Measurements from ENCODE around the gene UBC.
"Not testable (repeated sequence)": the region's sequence is repeated elsewhere in the genome, so short reads cannot be mapped to it uniquely, and the experiment has no call there.

UBC gene

DNA sequence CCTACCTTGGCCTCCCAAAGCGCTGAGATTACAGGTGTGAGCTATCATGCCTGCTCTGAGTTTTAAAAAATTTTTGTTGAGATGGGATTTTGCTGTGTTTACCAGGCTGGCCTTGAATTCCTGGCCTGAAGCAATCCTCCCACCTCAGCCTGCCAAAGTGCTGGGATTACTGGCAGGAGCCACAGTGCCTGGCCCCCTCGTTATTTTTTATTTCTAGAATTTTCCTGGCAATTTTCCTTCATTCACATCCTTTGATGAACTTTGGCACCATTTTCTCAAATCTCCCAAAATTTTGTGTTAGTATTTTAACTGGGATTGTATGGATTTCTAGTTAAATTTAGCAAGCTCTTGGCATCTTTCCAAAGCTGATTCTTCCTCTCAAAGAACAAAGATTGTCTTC, 26.2 kb downstream of the UBC start:
- H2BK12ac ChIP-seq (ENCODE audit: low read length) = no peak overlapping the region
- no peak overlapping the region for H3K27ac ChIP-seq (replicated peaks; ENCODE audit: low read length)
- no peak overlapping the region for H2AK5ac ChIP-seq (ENCODE audit: low read depth, low read length)
- no peak overlapping the region for H3K23ac ChIP-seq (ENCODE audit: low read depth, low read length, poor library complexity)
- H3K4me1 ChIP-seq (ENCODE audit: control insufficient read depth in 2 of 2, insufficient read depth in 1 of 2, low read depth in 1 of 2, low read length in 2 of 2) = peaks cover 2 to 6% of the 10 kb centered on the region in 2 donors
- H3K14ac ChIP-seq (ENCODE audit: low read length) = no peak overlapping the region
- H3K4me2 ChIP-seq (ENCODE audit: insufficient read depth, low read length, poor library complexity, severe bottlenecking) = no peak overlapping the region
- H3K79me1 ChIP-seq (ENCODE audit: low read depth, low read length) = no peaks in the 10 kb centered on the region
- WGBS, 2 donors (ENCODE audit: extremely low coverage in 2 of 2, insufficient read length in 2 of 2, insufficient replicate concordance in 1 of 2) = no CpG with 5 or more reads among the region's 2 CpGs
- H4K91ac ChIP-seq (ENCODE audit: low read depth, low read length, poor library complexity) = no peak overlapping the region
- DNase-seq (ENCODE audit: low spot score) = no peak
- no peak overlapping the region for H4K8ac ChIP-seq (ENCODE audit: low read depth, low read length)
- no peak overlapping the region for H3K4me3 ChIP-seq (ENCODE audit: low read length in 2 of 2)
- H3K27me3 ChIP-seq (ENCODE audit: control insufficient read depth in 3 of 3, insufficient read depth in 3 of 3, low read depth in 1 of 3, low read length in 3 of 3) = peaks cover 0 to 2% (median 0%) of the 10 kb centered on the region in 3 experiments
- no peak overlapping the region for H2BK15ac ChIP-seq (ENCODE audit: low read length)
- no peak overlapping the region for H2AFZ ChIP-seq (ENCODE audit: low read length)
- H3K9ac ChIP-seq (ENCODE audit: low read depth, low read length, poor library complexity) = no peak overlapping the region
- H3K18ac ChIP-seq (ENCODE audit: low read length) = no peak overlapping the region
- no peak overlapping the region for H2BK120ac ChIP-seq (ENCODE audit: low read depth, low read length)
- H3K4ac ChIP-seq (ENCODE audit: low read length) = no peak overlapping the region
- H2BK5ac ChIP-seq (ENCODE audit: low read length) = no peak overlapping the region
- no peaks in the 10 kb centered on the region for H3K36me3 ChIP-seq (replicated peaks in 1 of 2; ENCODE audit: control insufficient read depth in 2 of 2, insufficient read depth in 2 of 2, low read length in 2 of 2)
- no peaks in the 10 kb centered on the region for H3K9me3 ChIP-seq (replicated peaks in 1 of 2; ENCODE audit: control insufficient read depth in 2 of 2, insufficient read depth in 1 of 2, low read depth in 1 of 2, low read length in 2 of 2)

DNA sequence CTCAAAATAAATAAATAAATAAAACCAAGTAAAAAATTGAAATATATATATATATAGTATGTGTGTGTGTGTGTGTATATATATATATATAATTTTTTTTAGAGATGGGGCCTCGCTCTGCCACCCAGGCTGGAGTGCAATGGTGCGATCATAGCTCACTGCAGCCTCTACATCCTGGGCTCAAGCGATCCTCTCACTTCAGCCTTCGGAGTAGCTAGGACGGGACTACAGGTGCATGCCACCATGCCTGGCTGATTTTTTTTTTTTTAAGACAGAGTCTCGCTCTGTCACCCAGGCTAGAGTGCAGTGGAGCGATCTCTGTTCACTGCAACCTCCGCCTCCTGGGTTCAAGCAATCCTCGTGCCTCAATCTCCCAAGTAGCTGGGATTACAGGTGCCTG, 26.7 kb downstream of the UBC start:
- not testable (repeated sequence) for H3K9ac ChIP-seq (ENCODE audit: low read depth, low read length, poor library complexity); H3K27me3 ChIP-seq (ENCODE audit: control insufficient read depth in 3 of 3, insufficient read depth in 3 of 3, low read depth in 1 of 3, low read length in 3 of 3); H3K79me1 ChIP-seq (ENCODE audit: low read depth, low read length); H2BK120ac ChIP-seq (ENCODE audit: low read depth, low read length); H3K4me2 ChIP-seq (ENCODE audit: insufficient read depth, low read length, poor library complexity, severe bottlenecking); H2BK15ac ChIP-seq (ENCODE audit: low read length); H3K27ac ChIP-seq (replicated peaks; ENCODE audit: low read length); H3K36me3 ChIP-seq (replicated peaks in 1 of 2; ENCODE audit: control insufficient read depth in 2 of 2, insufficient read depth in 2 of 2, low read length in 2 of 2); H4K8ac ChIP-seq (ENCODE audit: low read depth, low read length); H3K18ac ChIP-seq (ENCODE audit: low read length); H2AK5ac ChIP-seq (ENCODE audit: low read depth, low read length); DNase-seq (ENCODE audit: low spot score); H2BK12ac ChIP-seq (ENCODE audit: low read length); H3K14ac ChIP-seq (ENCODE audit: low read length); H2BK5ac ChIP-seq (ENCODE audit: low read length); H2AFZ ChIP-seq (ENCODE audit: low read length); H3K4me3 ChIP-seq (ENCODE audit: low read length in 2 of 2); H3K4ac ChIP-seq (ENCODE audit: low read length); H3K9me3 ChIP-seq (replicated peaks in 1 of 2; ENCODE audit: control insufficient read depth in 2 of 2, insufficient read depth in 1 of 2, low read depth in 1 of 2, low read length in 2 of 2); H3K4me1 ChIP-seq (ENCODE audit: control insufficient read depth in 2 of 2, insufficient read depth in 1 of 2, low read depth in 1 of 2, low read length in 2 of 2); H3K23ac ChIP-seq (ENCODE audit: low read depth, low read length, poor library complexity); H4K91ac ChIP-seq (ENCODE audit: low read depth, low read length, poor library complexity)
- no CpG with 5 or more reads among the region's 9 CpGs for WGBS, 2 donors (ENCODE audit: extremely low coverage in 2 of 2, insufficient read length in 2 of 2, insufficient replicate concordance in 1 of 2)

DNA sequence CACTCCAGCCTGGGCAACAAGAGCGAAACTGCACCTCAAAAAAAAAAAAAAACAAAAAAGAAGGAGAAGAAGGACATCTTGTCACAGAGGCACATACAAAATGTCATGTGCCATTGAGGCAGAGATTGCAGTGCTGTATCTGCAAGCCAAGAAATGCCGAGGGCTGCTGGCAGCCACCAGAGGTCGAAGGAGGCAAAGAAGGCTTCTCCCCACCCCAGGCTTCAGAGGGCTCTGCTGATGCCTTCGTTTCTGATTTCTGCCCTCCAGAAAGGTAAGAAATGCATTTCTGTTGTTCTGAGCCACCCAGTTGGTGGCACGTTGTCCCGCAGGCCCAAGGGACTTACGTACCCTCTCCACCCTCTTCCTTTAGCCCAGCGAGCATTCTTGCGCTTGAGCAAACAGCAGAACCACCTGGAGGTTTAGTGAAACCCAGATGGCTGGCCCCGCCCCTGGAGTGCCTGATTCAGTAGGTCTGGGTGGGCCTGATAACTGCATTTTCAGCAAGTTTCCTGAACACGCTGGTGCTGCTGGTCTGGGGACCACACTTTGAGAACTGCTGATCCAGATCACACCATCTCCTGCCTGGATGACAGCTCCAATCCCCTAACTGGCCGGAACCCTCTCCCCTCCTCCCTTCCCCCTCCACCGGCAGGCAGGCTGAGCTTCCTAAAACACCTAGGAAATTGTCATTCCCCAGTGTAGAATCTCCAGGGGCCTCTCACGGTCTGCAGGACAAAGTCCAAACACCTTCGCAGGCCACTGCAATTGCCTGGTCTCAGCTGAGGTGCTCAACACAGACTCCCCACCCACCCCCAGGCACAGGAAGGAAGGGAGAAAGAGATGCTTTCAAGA, 29.6 kb downstream of the UBC start:
- H3K18ac ChIP-seq (ENCODE audit: low read length) = peak overlapping the region; percentile 74
- no peak overlapping the region for H3K14ac ChIP-seq (ENCODE audit: low read length)
- H3K27me3 ChIP-seq (ENCODE audit: control insufficient read depth in 3 of 3, insufficient read depth in 3 of 3, low read depth in 1 of 3, low read length in 3 of 3) = peaks cover 0 to under 1% (median 0%) of the 10 kb centered on the region in 3 experiments
- no peak overlapping the region for H3K27ac ChIP-seq (replicated peaks; ENCODE audit: low read length)
- no peak overlapping the region for H4K91ac ChIP-seq (ENCODE audit: low read depth, low read length, poor library complexity)
- H3K9me3 ChIP-seq (replicated peaks in 1 of 2; ENCODE audit: control insufficient read depth in 2 of 2, insufficient read depth in 1 of 2, low read depth in 1 of 2, low read length in 2 of 2) = no peaks in the 10 kb centered on the region
- H3K4me1 ChIP-seq (ENCODE audit: control insufficient read depth in 2 of 2, insufficient read depth in 1 of 2, low read depth in 1 of 2, low read length in 2 of 2) = peaks cover 6% of the 10 kb centered on the region in 2 donors
- H4K8ac ChIP-seq (ENCODE audit: low read depth, low read length) = peak overlapping the region; percentile 74
- no peaks in the 10 kb centered on the region for H3K79me1 ChIP-seq (ENCODE audit: low read depth, low read length)
- no peak overlapping the region for H2BK12ac ChIP-seq (ENCODE audit: low read length)
- no peak overlapping the region for H2BK120ac ChIP-seq (ENCODE audit: low read depth, low read length)
- H3K36me3 ChIP-seq (replicated peaks in 1 of 2; ENCODE audit: control insufficient read depth in 2 of 2, insufficient read depth in 2 of 2, low read length in 2 of 2) = no peaks in the 10 kb centered on the region
- peak overlapping the region; percentile 86 for H2BK15ac ChIP-seq (ENCODE audit: low read length)
- peak overlapping the region; percentile 54 for H3K9ac ChIP-seq (ENCODE audit: low read depth, low read length, poor library complexity)
- WGBS, 2 donors (ENCODE audit: extremely low coverage in 2 of 2, insufficient read length in 2 of 2, insufficient replicate concordance in 1 of 2) = no CpG with 5 or more reads among the region's 15 CpGs
- H2AK5ac ChIP-seq (ENCODE audit: low read depth, low read length) = no peak overlapping the region
- DNase-seq (ENCODE audit: low spot score) = no peak
- peak overlapping the region; percentile 45 for H2AFZ ChIP-seq (ENCODE audit: low read length)
- no peak overlapping the region for H3K4ac ChIP-seq (ENCODE audit: low read length)
- no peak overlapping the region for H2BK5ac ChIP-seq (ENCODE audit: low read length)
- H3K23ac ChIP-seq (ENCODE audit: low read depth, low read length, poor library complexity) = peak overlapping the region; percentile 53
- H3K4me3 ChIP-seq (ENCODE audit: low read length in 2 of 2) = no peak overlapping the region
- H3K4me2 ChIP-seq (ENCODE audit: insufficient read depth, low read length, poor library complexity, severe bottlenecking) = no peak overlapping the region

DNA sequence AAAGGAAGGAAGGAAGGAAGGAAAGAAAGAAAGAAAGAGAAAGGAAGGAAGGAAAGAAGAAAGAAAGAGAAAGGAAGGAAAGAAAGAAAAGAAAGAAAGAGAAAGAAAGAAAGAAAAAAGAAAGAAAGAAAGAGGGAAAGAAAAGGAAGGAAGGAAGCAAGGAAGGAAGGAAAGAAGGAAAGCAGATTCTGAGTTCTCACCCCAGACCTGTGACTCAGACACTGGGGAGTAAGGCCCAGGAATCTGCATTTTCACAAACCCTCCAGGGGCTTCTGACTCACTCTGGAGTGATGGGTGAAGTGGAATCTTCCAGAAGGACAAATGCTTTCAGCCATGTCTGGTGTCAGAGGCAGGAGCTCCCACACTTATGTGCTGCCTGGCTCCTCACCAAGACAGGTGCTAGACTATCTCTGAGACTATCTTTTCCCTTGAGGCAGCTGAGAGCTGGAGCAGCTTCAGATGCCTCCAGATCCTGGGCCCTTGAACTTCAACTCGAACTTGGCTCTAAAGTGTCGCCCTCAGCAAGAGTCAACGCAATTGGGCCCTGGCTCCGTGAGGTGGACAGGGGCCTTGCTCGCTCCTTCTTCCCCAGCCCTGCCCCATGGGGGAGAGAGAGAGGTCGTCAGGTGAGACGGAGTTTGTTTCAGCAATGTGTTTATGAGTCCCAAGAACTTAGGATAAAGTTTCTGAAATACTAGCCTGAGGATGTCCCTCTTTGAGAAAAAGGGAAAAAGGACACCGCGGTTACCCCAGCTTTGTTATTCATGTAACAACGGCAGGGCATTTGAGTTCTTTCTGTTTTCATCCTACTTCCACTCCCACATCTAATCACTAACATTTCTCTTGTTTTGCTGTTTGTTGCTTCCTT, 31.0 kb downstream of the UBC start:
- no peak overlapping the region for H2BK5ac ChIP-seq (ENCODE audit: low read length)
- no peak overlapping the region for H4K91ac ChIP-seq (ENCODE audit: low read depth, low read length, poor library complexity)
- H3K4ac ChIP-seq (ENCODE audit: low read length) = no peak overlapping the region
- DNase-seq (ENCODE audit: low spot score) = no peak
- no peak overlapping the region for H3K4me2 ChIP-seq (ENCODE audit: insufficient read depth, low read length, poor library complexity, severe bottlenecking)
- H2BK120ac ChIP-seq (ENCODE audit: low read depth, low read length) = no peak overlapping the region
- no peak overlapping the region for H2AK5ac ChIP-seq (ENCODE audit: low read depth, low read length)
- no peaks in the 10 kb centered on the region for H3K36me3 ChIP-seq (replicated peaks in 1 of 2; ENCODE audit: control insufficient read depth in 2 of 2, insufficient read depth in 2 of 2, low read length in 2 of 2)
- H3K4me3 ChIP-seq (ENCODE audit: low read length in 2 of 2) = no peak overlapping the region
- H4K8ac ChIP-seq (ENCODE audit: low read depth, low read length) = no peak overlapping the region
- no peak overlapping the region for H3K9ac ChIP-seq (ENCODE audit: low read depth, low read length, poor library complexity)
- H3K79me1 ChIP-seq (ENCODE audit: low read depth, low read length) = no peaks in the 10 kb centered on the region
- H2BK15ac ChIP-seq (ENCODE audit: low read length) = no peak overlapping the region
- H3K27me3 ChIP-seq (ENCODE audit: control insufficient read depth in 3 of 3, insufficient read depth in 3 of 3, low read depth in 1 of 3, low read length in 3 of 3) = no peaks in the 10 kb centered on the region
- H3K14ac ChIP-seq (ENCODE audit: low read length) = no peak overlapping the region
- no peak overlapping the region for H2AFZ ChIP-seq (ENCODE audit: low read length)
- no peak overlapping the region for H2BK12ac ChIP-seq (ENCODE audit: low read length)
- WGBS, 2 donors (ENCODE audit: extremely low coverage in 2 of 2, insufficient read length in 2 of 2, insufficient replicate concordance in 1 of 2) = no CpG with 5 or more reads among the region's 10 CpGs
- H3K9me3 ChIP-seq (replicated peaks in 1 of 2; ENCODE audit: control insufficient read depth in 2 of 2, insufficient read depth in 1 of 2, low read depth in 1 of 2, low read length in 2 of 2) = no peaks in the 10 kb centered on the region
- H3K4me1 ChIP-seq (ENCODE audit: control insufficient read depth in 2 of 2, insufficient read depth in 1 of 2, low read depth in 1 of 2, low read length in 2 of 2) = peaks cover 6% of the 10 kb centered on the region in 2 donors
- no peak overlapping the region for H3K18ac ChIP-seq (ENCODE audit: low read length)
- no peak overlapping the region for H3K23ac ChIP-seq (ENCODE audit: low read depth, low read length, poor library complexity)
- no peak overlapping the region for H3K27ac ChIP-seq (replicated peaks; ENCODE audit: low read length)

All from neuronal stem cell (in vitro differentiated cells).